Mesothelial cell of epicardium (in vitro differentiated cells): ENCODE data around the gene PLPPR4. TPM values are rescaled to one million over a fixed set of nuclear protein-coding genes. Genes with fewer than 3 reads are reported as not detected.

ENCODE experiments used
- DNase-seq, 2 experiments: peaks; one replicate each; pipeline ENCODE4 v3.0.0; 2021; ENCODE audit warnings: low spot score in 2 of 2; ENCODE audit not compliant: unreplicated experiment in 2 of 2
- H3K27ac Mint-ChIP-seq: 2 replicates; pipeline ENCODE4 v1.8.0; 2021; ENCODE audit warnings: mixed read lengths
- H3K27me3 Mint-ChIP-seq: 2 replicates; pipeline ENCODE4 v1.8.0; 2021; ENCODE audit warnings: low read depth, mixed read lengths
- H3K36me3 Mint-ChIP-seq: 2 replicates; pipeline ENCODE4 v1.8.0; 2021; ENCODE audit warnings: mixed read lengths
- H3K4me1 Mint-ChIP-seq: 2 replicates; pipeline ENCODE4 v1.8.0; 2021; ENCODE audit warnings: mixed read lengths
- H3K4me3 Mint-ChIP-seq: 2 replicates; pipeline ENCODE4 v1.8.0; 2021; ENCODE audit warnings: mild to moderate bottlenecking, moderate library complexity, mixed read lengths
- H3K9me3 Mint-ChIP-seq: 2 replicates; pipeline ENCODE4 v1.8.0; 2021; ENCODE audit warnings: mixed read lengths
- total RNA-seq: library from RNA; stranded (reverse); gene quantifications from 3 replicates; pipeline ENCODE4 v1.2.1, GENCODE V29; 2021
- TF ChIP-seq, protein P1 (sequence below): fragments of 200-600 bp; sonication (generic); IDR thresholded peaks from one replicate; pipeline ENCODE4 v1.5.0; 2021; ENCODE audit warnings: antibody characterized with exemption; ENCODE audit not compliant: unreplicated experiment

Gene PLPPR4
- total RNA-seq, 1 donor from 2014 or later: 0.13 TPM

- H3K27ac Mint-ChIP-seq: no peak overlapping the region
- H3K4me3 Mint-ChIP-seq: no peak overlapping the region
- TF ChIP-seq, protein P1, sequence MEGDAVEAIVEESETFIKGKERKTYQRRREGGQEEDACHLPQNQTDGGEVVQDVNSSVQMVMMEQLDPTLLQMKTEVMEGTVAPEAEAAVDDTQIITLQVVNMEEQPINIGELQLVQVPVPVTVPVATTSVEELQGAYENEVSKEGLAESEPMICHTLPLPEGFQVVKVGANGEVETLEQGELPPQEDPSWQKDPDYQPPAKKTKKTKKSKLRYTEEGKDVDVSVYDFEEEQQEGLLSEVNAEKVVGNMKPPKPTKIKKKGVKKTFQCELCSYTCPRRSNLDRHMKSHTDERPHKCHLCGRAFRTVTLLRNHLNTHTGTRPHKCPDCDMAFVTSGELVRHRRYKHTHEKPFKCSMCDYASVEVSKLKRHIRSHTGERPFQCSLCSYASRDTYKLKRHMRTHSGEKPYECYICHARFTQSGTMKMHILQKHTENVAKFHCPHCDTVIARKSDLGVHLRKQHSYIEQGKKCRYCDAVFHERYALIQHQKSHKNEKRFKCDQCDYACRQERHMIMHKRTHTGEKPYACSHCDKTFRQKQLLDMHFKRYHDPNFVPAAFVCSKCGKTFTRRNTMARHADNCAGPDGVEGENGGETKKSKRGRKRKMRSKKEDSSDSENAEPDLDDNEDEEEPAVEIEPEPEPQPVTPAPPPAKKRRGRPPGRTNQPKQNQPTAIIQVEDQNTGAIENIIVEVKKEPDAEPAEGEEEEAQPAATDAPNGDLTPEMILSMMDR: peak; percentile 20
- H3K4me1 Mint-ChIP-seq: no peaks in the 10 kb centered on the region
- H3K9me3 Mint-ChIP-seq: peaks cover 8% of the 10 kb centered on the region
- H3K36me3 Mint-ChIP-seq: no peaks in the 10 kb centered on the region
- no peaks in the 10 kb centered on the region for H3K27me3 Mint-ChIP-seq
- DNase-seq: no peak
These were observed 82.9 kb downstream of the PLPPR4 start for GRCh38 chr1:99347041-99347684.

DNA sequence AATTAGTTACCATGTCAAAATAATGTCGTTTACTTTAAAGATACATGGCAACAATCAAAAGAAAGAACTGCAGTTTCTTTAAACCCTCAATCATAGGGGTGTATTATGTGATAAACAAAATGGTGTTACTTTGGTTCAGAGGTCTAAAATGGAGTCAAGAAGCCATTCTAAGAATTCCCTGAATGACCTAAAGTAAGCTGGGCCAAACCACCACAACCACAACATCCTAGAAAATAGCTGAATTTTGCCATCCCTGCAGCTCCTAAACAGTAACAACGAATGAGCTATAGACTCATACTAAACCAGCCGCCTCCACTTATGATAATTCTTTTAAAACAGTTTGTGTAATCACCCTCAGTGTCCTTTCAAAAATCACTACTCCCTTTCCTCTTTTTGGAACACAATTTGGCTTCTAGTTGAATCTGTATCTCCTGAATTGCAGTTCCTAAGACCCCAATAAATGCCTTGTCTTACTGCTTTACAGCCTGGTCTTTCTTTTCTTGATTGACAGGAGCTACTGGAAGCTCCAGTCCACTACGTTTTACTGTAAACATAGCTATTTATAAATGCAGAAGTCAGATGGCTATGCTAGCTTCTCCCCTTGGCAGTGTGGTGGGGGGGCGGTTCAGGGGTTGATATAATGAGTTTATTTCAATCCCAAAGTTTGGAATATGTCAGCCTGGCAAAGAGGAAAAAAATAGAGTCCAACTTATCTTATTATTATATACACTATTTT lies 84.3 kb downstream of the PLPPR4 start:
- no peak overlapping the region for H3K4me3 Mint-ChIP-seq
- H3K36me3 Mint-ChIP-seq: no peaks in the 10 kb centered on the region
- no peaks in the 10 kb centered on the region for H3K27me3 Mint-ChIP-seq
- H3K4me1 Mint-ChIP-seq: no peaks in the 10 kb centered on the region
- DNase-seq: no peak
- H3K9me3 Mint-ChIP-seq: no peaks in the 10 kb centered on the region
- no peak overlapping the region for H3K27ac Mint-ChIP-seq
- TF ChIP-seq, protein P1: no peak

DNA sequence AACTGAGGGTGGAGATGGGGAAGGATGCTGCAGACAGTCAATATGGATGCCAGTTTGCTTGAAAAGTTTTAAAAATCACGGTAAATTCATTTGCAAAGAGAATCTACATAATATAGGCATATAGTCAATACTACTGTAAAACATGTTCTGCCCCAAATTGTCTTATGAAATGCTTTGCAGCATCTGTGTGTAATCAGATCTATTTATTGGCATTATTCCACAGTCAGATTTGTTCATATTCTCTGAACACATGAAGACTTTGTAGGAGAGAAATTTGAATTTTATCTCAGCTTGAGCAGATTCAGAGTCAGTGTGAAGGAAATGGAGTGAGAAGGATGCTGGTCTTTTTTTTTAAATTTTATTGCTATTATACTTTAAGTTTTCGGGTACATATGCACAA lies 88.5 kb downstream of the PLPPR4 start:
- Mint-ChIP-seq H3K36me3 (no peaks in the 10 kb centered on the region), H3K4me3 (no peak overlapping the region), H3K27ac (no peak overlapping the region), H3K27me3 (no peaks in the 10 kb centered on the region), H3K9me3 (peaks cover 4% of the 10 kb centered on the region), H3K4me1 (no peaks in the 10 kb centered on the region)
- no peak for DNase-seq
- TF ChIP-seq, protein P1: no peak

DNA sequence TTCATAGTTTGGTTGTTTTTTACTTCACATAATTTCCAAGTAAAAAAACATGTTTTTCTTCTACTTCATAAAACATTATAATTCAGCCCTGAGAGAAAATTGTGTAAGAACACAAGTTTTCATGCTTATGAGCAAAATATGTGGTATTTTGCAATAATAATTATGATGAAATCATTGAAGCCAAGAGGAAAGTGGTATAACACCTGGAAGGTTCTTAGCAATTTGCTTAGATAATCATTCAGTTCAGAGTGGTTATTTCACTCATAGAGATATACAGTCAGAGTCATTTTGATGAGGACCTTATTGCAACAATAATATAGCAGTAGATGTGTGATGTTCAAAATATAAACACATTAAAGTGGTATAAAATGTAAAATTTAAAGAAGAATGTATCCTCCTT lies 94.5 kb downstream of the PLPPR4 start:
- TF ChIP-seq, protein P1: no peak
- H3K36me3 Mint-ChIP-seq: no peaks in the 10 kb centered on the region
- DNase-seq: no peak
- H3K4me3 Mint-ChIP-seq: no peak overlapping the region
- H3K4me1 Mint-ChIP-seq: no peaks in the 10 kb centered on the region
- H3K9me3 Mint-ChIP-seq: peaks cover 4% of the 10 kb centered on the region
- no peak overlapping the region for H3K27ac Mint-ChIP-seq
- no peaks in the 10 kb centered on the region for H3K27me3 Mint-ChIP-seq
